Cardiac muscle cell (in vitro differentiated cells and primary cell): ENCODE data around the gene CDK14. TPM values are rescaled to one million over a fixed set of nuclear protein-coding genes. Genes with fewer than 3 reads are reported as not detected.

ENCODE experiments used
- DNase-seq, 2 donors: peaks; one replicate each; pipeline versions ENCODE4 v3.0.0 to v3.0.0-alpha.2; 2010 to 2017; ENCODE audit warnings: low read depth in 1 of 2, low spot score in 1 of 2
- H3K27ac ChIP-seq: fragments of 200-600 bp; sonication (generic); 2 replicates; pipeline ENCODE4 v1.5.1; 2016
- H3K27me3 ChIP-seq: fragments of 200-600 bp; sonication (generic); 2 replicates; pipeline ENCODE4 v1.6.0; 2016; ENCODE audit warnings: control low read depth
- H3K36me3 ChIP-seq: fragments of 200-600 bp; sonication (generic); 2 replicates; pipeline ENCODE4 v1.5.1; 2016; ENCODE audit warnings: control low read depth
- H3K4me1 ChIP-seq: fragments of 200-600 bp; sonication (generic); 2 replicates; pipeline ENCODE4 v1.8.1; 2017; ENCODE audit warnings: low read depth, mild to moderate bottlenecking, mixed run types
- H3K4me3 ChIP-seq: fragments of 200-600 bp; sonication (generic); 2 replicates; pipeline ENCODE4 v1.5.1; 2016; ENCODE audit warnings: mild to moderate bottlenecking
- H3K9me3 ChIP-seq: fragments of 200-600 bp; sonication (generic); 2 replicates; pipeline ENCODE4 v1.5.1; 2017; ENCODE audit warnings: low read depth, mild to moderate bottlenecking, control low read depth
- CTCF ChIP-seq: IDR thresholded peaks from 2 replicates; pipeline ENCODE4 v1.5.1; 2012; ENCODE audit warnings: low read depth, mild to moderate bottlenecking, low read length
- polyA plus RNA-seq: library from polyadenylated mRNA; unstranded; fragments of >200 nt; fragmentation: Nextera tagmentation; extraction: Ambion mirVana; gene quantifications from 2 replicates; pipeline ENCODE4 v1.2.1, GENCODE V29; 2016
- total RNA-seq: library from RNA; depleted of rRNA; stranded (reverse); fragments of >200 nt; gene quantifications from 2 replicates; pipeline ENCODE4 v1.2.3, GENCODE V29; 2016

Gene CDK14
- total and polyA plus RNA-seq, 2 experiments from 2014 or later = 22.5 to 23.1 TPM

GRCh38 chr7:91194841-91195240, 598.7 kb downstream of the CDK14 start:
- Histone ChIP-seq H3K4me1 (no peaks in the 10 kb centered on the region), H3K27ac (no peak overlapping the region), H3K9me3 (no peaks in the 10 kb centered on the region), H3K4me3 (no peak overlapping the region), H3K36me3 (no peaks in the 10 kb centered on the region), H3K27me3 (no peaks in the 10 kb centered on the region)
- no peak for DNase-seq
- TF ChIP-seq CTCF = no peak

- H3K36me3 ChIP-seq = no peaks in the 10 kb centered on the region
- H3K4me1 ChIP-seq = no peaks in the 10 kb centered on the region
- DNase-seq = no peak
- no peaks in the 10 kb centered on the region for H3K27me3 ChIP-seq
- no peak for TF ChIP-seq CTCF
- H3K9me3 ChIP-seq = no peaks in the 10 kb centered on the region
- no peak overlapping the region for H3K4me3 ChIP-seq
- no peak overlapping the region for H3K27ac ChIP-seq
Measured at GRCh38 chr7:91196058-91196457, 599.9 kb downstream of the CDK14 start.

GRCh38 chr7:91198371-91198770, 602.2 kb downstream of the CDK14 start:
- TF ChIP-seq CTCF = no peak

GRCh38 chr7:91199601-91200000, 603.5 kb downstream of the CDK14 start:
- Histone ChIP-seq H3K27ac (no peak overlapping the region), H3K4me1 (no peaks in the 10 kb centered on the region), H3K9me3 (no peaks in the 10 kb centered on the region), H3K36me3 (no peaks in the 10 kb centered on the region), H3K4me3 (no peak overlapping the region), H3K27me3 (no peaks in the 10 kb centered on the region)
- TF ChIP-seq CTCF = no peak
- no peak for DNase-seq

More at GRCh38 chr7:91198371-91198770, 602.2 kb downstream of the CDK14 start:
- Histone ChIP-seq H3K4me3 (no peak overlapping the region), H3K9me3 (no peaks in the 10 kb centered on the region), H3K27ac (no peak overlapping the region), H3K27me3 (no peaks in the 10 kb centered on the region), H3K4me1 (no peaks in the 10 kb centered on the region), H3K36me3 (no peaks in the 10 kb centered on the region)
- no peak for DNase-seq

- no peaks in the 10 kb centered on the region for H3K4me1 ChIP-seq
- H3K27me3 ChIP-seq = no peaks in the 10 kb centered on the region
- H3K27ac ChIP-seq = no peak overlapping the region
- no peaks in the 10 kb centered on the region for H3K9me3 ChIP-seq
- TF ChIP-seq CTCF = no peak
- DNase-seq = no peak
- H3K4me3 ChIP-seq = no peak overlapping the region
- H3K36me3 ChIP-seq = no peaks in the 10 kb centered on the region
Measured at GRCh38 chr7:91201442-91202113, 605.5 kb downstream of the CDK14 start.
